ENCODE results near the gene TOP3B.
"Not testable (repeated sequence)": the region's sequence is repeated elsewhere in the genome, so short reads cannot be mapped to it uniquely, and the experiment has no call there.

The TOP3B gene

GRCh38 chr22:21943571-21944448 lies 38.8 kb downstream of the TOP3B start:
- no peak for DNase-seq

- DNase-seq = no peak
These were observed 39.9 kb downstream of the TOP3B start for GRCh38 chr22:21942407-21943343.

GRCh38 chr22:21941921-21942320 lies 40.7 kb downstream of the TOP3B start:
- DNase-seq = no peak

- no peak for DNase-seq
These were observed 42.1 kb downstream of the TOP3B start for GRCh38 chr22:21940521-21940920.

- DNase-seq = not testable (repeated sequence)
These were observed 42.7 kb downstream of the TOP3B start for GRCh38 chr22:21939935-21940334.

- DNase-seq = no peak
These were observed 43.1 kb downstream of the TOP3B start for GRCh38 chr22:21939461-21939913.

GRCh38 chr22:21938906-21939305 lies 43.7 kb downstream of the TOP3B start:
- DNase-seq = no peak

- peak; percentile 76 to 86 for DNase-seq
These were observed 44.3 kb downstream of the TOP3B start for GRCh38 chr22:21938071-21938822.

- no peak for DNase-seq
These were observed 44.8 kb downstream of the TOP3B start for GRCh38 chr22:21937821-21938070.

- DNase-seq = no peak
These were observed 45.4 kb downstream of the TOP3B start for GRCh38 chr22:21937041-21937820.

GRCh38 chr22:21936151-21936775 lies 46.3 kb downstream of the TOP3B start:
- DNase-seq = no peak

GRCh38 chr22:21933910-21934309 lies 48.7 kb downstream of the TOP3B start:
- no peak for DNase-seq

GRCh38 chr22:21933413-21933812 lies 49.2 kb downstream of the TOP3B start:
- DNase-seq = no peak

- DNase-seq = no peak
These were observed 50.2 kb downstream of the TOP3B start for GRCh38 chr22:21932347-21932746.

- no peak for DNase-seq
These were observed 51.5 kb downstream of the TOP3B start for GRCh38 chr22:21931056-21931455.

GRCh38 chr22:21929253-21929652 lies 53.3 kb downstream of the TOP3B start:
- DNase-seq = no peak

- DNase-seq = no peak
These were observed 54.5 kb downstream of the TOP3B start for GRCh38 chr22:21928048-21928447.

- no peak for DNase-seq
These were observed 55.3 kb downstream of the TOP3B start for GRCh38 chr22:21927174-21927823.

GRCh38 chr22:21926728-21927127 lies 55.9 kb downstream of the TOP3B start:
- no peak for DNase-seq

GRCh38 chr22:21923163-21923561 lies 59.4 kb downstream of the TOP3B start:
- no peak for DNase-seq
